OCI-LY7 (cell line): ENCODE measurements around the gene PXN. TPM values are rescaled to one million over a fixed set of nuclear protein-coding genes. Genes with fewer than 3 reads are reported as not detected.

Experiments used
- BruUV-seq: library from RNA; stranded (reverse); fragments of 400-500 nt; replicated peaks from 2 replicates; lab custom pipeline; 2021; lab: Mats Ljungman, UMichigan
- CTCF ChIA-PET: fragments of 300-600 bp; sonication (Branson Sonifier 250); formaldehyde crosslinking; loops from one replicate; lab custom pipeline; 2022; ENCODE audit warnings: antibody characterized with exemption; ENCODE audit not compliant: unreplicated experiment; lab: Charles Lee
- POLR2A ChIA-PET: fragments of 300-600 bp; sonication (Branson Sonifier 250); formaldehyde crosslinking; loops from one replicate; lab custom pipeline; 2022; ENCODE audit warnings: antibody characterized with exemption; lab: Charles Lee
- DNase-seq: peaks from one replicate; pipeline ENCODE4 v3.0.0-alpha.2; 2015; ENCODE audit warnings: low spot score
- H2AFZ ChIP-seq: fragments of 200-600 bp; sonication (generic), shearing (Covaris generic); 2 replicates; pipeline ENCODE4 v1.6.1; 2014; ENCODE audit warnings: mild to moderate bottlenecking, antibody characterized with exemption, low read length, moderate library complexity
- H3K27ac ChIP-seq: fragments of 200-600 bp; sonication (generic); 2 replicates; pipeline ENCODE4 v1.5.1; 2014; ENCODE audit warnings: mixed run types, low read depth, mild to moderate bottlenecking, moderate library complexity, low read length, inconsistent platforms; ENCODE audit not compliant: poor library complexity, severe bottlenecking
- H3K36me3 ChIP-seq: fragments of 200-600 bp; sonication (generic); 2 replicates; pipeline ENCODE4 v1.6.1; 2014; ENCODE audit warnings: mild to moderate bottlenecking, antibody characterized with exemption, low read length, moderate library complexity, mixed read lengths; ENCODE audit not compliant: insufficient read depth
- H3K4me1 ChIP-seq: fragments of 200-600 bp; sonication (generic); 2 replicates; pipeline ENCODE4 v1.5.1; 2014; ENCODE audit warnings: mild to moderate bottlenecking, low read length; ENCODE audit not compliant: insufficient read depth, poor library complexity, severe bottlenecking
- H3K4me2 ChIP-seq: fragments of 200-600 bp; sonication (generic); 2 replicates; pipeline ENCODE4 v1.6.1; 2014; ENCODE audit warnings: mild to moderate bottlenecking, low read length
- H3K4me3 ChIP-seq: fragments of 200-600 bp; sonication (generic); 2 replicates; pipeline ENCODE4 v1.5.1; 2014; ENCODE audit warnings: mild to moderate bottlenecking, low read depth, low read length; ENCODE audit not compliant: poor library complexity, severe bottlenecking
- H3K79me2 ChIP-seq: fragments of 200-600 bp; sonication (generic); 2 replicates; pipeline ENCODE4 v1.6.1; 2016; ENCODE audit warnings: low read depth, mild to moderate bottlenecking, low read length, moderate library complexity, mixed read lengths; ENCODE audit not compliant: insufficient read depth
- H3K9me2 ChIP-seq: fragments of 200-600 bp; sonication (generic); 2 replicates; pipeline ENCODE4 v1.6.1; 2016; ENCODE audit warnings: mild to moderate bottlenecking, low read length, mixed read lengths; ENCODE audit not compliant: insufficient read depth
- H3K9me3 ChIP-seq: fragments of 200-600 bp; sonication (generic); 2 replicates; pipeline ENCODE4 v1.6.1; 2014; ENCODE audit warnings: mild to moderate bottlenecking, mixed run types, low read length, mixed read lengths
- H4K20me1 ChIP-seq: fragments of 200-600 bp; sonication (generic); 2 replicates; pipeline ENCODE4 v1.6.1; 2014; ENCODE audit warnings: mild to moderate bottlenecking, antibody characterized with exemption, low read length, moderate library complexity, mixed read lengths; ENCODE audit not compliant: insufficient read depth
- EZH2phosphoT487 ChIP-seq: fragments of 200-600 bp; sonication (generic); IDR thresholded peaks from 2 replicates; pipeline ENCODE4 v1.6.1; 2018; ENCODE audit warnings: low read depth, borderline replicate concordance, mild to moderate bottlenecking, mixed run types, antibody characterized with exemption, low read length, moderate library complexity, mixed read lengths
- intact Hi-C: fragments of 100-400 bp; cut with micrococcal nuclease; formaldehyde crosslinking; loops from one replicate; pipeline ENCODE4 v1.10.0; 2022; ENCODE audit not compliant: unreplicated experiment
- total RNA-seq, 2 experiments: library from RNA; depleted of rRNA in 1 of 2; stranded (reverse); fragments of >200 nt in 1 of 2; shearing (Covaris generic) in 1 of 2; gene quantifications; 2 replicates each; pipeline ENCODE4 v1.2.3, GENCODE V29; 2014 to 2022
- TF ChIP-seq, protein P1 (sequence below): fragments of 200-600 bp; sonication (generic); conservative IDR thresholded peaks from 2 replicates; pipeline ENCODE4 v1.5.1; 2014; ENCODE audit warnings: mild to moderate bottlenecking, antibody characterized with exemption, low read length, moderate library complexity, mixed read lengths

The PXN gene
- total RNA-seq, 2 experiments from 2014 or later, result 8.6 to 22.9 TPM

DNA sequence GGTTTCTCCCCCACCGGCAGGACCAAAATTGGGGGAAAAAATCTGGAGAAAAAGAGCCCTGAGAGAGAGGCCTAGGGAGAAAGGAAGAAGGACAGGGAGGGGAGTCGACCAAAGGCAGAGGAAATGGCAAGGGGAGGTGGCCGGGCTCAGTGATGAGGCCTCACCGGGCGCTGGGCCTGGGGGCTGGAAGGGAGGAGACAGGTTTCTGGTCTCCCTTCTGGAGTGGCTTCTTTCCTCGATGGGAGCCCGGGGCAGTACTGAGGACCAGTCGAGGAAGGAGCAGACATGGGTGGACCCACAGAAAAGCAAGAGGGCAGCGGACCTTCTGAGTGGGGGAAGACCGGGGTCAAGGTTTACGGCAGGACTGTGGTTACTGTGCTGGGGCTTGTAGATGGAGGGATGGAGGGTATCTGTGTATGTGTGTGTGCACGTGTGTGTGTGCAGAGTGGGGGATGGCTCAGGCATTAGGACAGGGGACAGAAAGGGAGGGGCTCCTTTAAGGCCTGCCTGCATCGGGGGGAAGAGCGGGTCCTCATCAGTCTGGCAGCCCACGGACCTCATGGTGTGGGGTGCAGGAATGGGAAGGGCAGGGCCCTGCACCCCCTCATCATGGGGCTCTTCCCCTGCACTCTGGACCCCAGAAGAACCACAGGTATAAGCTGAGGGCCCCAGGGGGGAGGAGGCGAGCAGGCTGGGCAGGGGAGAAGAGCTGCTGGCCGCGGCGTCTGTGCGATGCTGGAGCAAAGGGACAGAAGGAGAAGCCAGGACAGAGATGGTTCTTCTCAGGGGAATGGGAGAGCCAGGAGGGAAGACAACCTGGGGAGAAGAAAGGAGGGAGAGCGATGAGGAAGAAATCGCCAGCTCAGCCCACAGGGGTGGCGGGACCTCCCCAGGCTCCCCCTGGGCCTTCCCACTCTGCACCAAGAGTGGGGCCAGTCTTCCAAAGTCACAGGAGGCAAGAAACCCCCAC lies 49.5 kb downstream of the PXN start:
- H2AFZ ChIP-seq, result no peak overlapping the region
- H3K27ac ChIP-seq, result no peak overlapping the region

DNA sequence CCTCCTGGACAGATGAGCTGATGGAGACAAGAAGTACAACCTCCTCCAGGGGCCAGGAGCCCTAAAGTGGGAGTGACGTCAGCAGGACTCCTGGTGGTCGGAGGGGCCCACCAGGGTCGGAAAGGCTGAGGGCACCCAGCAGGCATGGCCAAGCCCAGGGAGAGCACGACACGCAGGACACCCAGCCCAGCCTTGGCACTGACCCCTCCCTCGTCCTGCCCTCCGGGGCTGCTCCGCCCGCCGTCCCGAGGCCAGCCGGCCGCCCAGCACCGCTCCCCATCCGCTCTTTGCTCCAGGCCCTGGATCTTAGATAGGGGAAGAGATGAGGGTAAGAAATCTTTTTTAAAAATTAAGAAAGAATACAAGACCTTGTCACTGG lies 50.2 kb downstream of the PXN start:
- TF ChIP-seq EZH2phosphoT487, result no peak
- TF ChIP-seq, protein P1, sequence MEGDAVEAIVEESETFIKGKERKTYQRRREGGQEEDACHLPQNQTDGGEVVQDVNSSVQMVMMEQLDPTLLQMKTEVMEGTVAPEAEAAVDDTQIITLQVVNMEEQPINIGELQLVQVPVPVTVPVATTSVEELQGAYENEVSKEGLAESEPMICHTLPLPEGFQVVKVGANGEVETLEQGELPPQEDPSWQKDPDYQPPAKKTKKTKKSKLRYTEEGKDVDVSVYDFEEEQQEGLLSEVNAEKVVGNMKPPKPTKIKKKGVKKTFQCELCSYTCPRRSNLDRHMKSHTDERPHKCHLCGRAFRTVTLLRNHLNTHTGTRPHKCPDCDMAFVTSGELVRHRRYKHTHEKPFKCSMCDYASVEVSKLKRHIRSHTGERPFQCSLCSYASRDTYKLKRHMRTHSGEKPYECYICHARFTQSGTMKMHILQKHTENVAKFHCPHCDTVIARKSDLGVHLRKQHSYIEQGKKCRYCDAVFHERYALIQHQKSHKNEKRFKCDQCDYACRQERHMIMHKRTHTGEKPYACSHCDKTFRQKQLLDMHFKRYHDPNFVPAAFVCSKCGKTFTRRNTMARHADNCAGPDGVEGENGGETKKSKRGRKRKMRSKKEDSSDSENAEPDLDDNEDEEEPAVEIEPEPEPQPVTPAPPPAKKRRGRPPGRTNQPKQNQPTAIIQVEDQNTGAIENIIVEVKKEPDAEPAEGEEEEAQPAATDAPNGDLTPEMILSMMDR, result no peak
- intact Hi-C loops, result no loop called here
- DNase-seq, result no peak
- Histone ChIP-seq H3K9me2 (no peaks in the 10 kb centered on the region), H3K9me3 (no peaks in the 10 kb centered on the region), H3K4me3 (no peak overlapping the region), H3K4me2 (no peak overlapping the region), H3K4me1 (no peaks in the 10 kb centered on the region), H3K79me2 (no peaks in the 10 kb centered on the region), H3K27ac (no peak overlapping the region), H4K20me1 (no peaks in the 10 kb centered on the region), H3K36me3 (peaks cover under 1% of the 10 kb centered on the region; the same call in 1 of the 2 replicates), H2AFZ (no peak overlapping the region)
- BruUV-seq, result no TSS peak
- POLR2A ChIA-PET, result no interaction called here
- CTCF ChIA-PET, result no interaction called here

More for the DNA sequence above, 49.5 kb downstream of the PXN start:
- DNase-seq, result no peak
- BruUV-seq, result no TSS peak
- TF ChIP-seq, protein P1, result no peak
- TF ChIP-seq EZH2phosphoT487, result no peak
- H3K4me2 ChIP-seq, result no peak overlapping the region
- H3K79me2 ChIP-seq, result no peaks in the 10 kb centered on the region
- no peaks in the 10 kb centered on the region for H3K36me3 ChIP-seq
- no peaks in the 10 kb centered on the region for H3K9me3 ChIP-seq
- H3K4me3 ChIP-seq, result no peak overlapping the region
- no peaks in the 10 kb centered on the region for H3K4me1 ChIP-seq
- POLR2A ChIA-PET, result interaction anchor here (0.5 to 1.0 kb wide), 2 partner anchors 7 to 15 kb away, joined by 3 to 4 read pairs; no protein-coding TSS in a partner anchor
- intact Hi-C loops, result no loop called here
- H3K9me2 ChIP-seq, result no peaks in the 10 kb centered on the region
- H4K20me1 ChIP-seq, result no peaks in the 10 kb centered on the region
- CTCF ChIA-PET, result interaction anchor here (0.5 kb wide), 1 partner anchor 8 kb away, joined by 3 read pairs; no protein-coding TSS in a partner anchor
